H9 (cell line): Measurements from ENCODE around the gene LLGL2. TPM values are rescaled to one million over a fixed set of nuclear protein-coding genes. Genes with fewer than 3 reads are reported as not detected.
A peak's percentile ranks its signal among the peaks of the same experiment; 100 is the strongest.

Experiments
- DNase-seq: peaks from one replicate; pipeline ENCODE4 v3.0.0-alpha.2; 2017
- H2AFZ ChIP-seq: one replicate; pipeline ENCODE4 v1.6.1; 2013; ENCODE audit warnings: mild to moderate bottlenecking, low read length, control low read depth, moderate library complexity
- H2AK5ac ChIP-seq: 2 replicates; pipeline ENCODE4 v1.6.1; 2013; ENCODE audit warnings: low read length, control low read depth, mixed read lengths; ENCODE audit not compliant: insufficient read length
- H2BK120ac ChIP-seq: one replicate; pipeline ENCODE4 v1.6.1; 2013; ENCODE audit warnings: low read depth, mild to moderate bottlenecking, low read length, control low read depth, inconsistent platforms; ENCODE audit not compliant: poor library complexity, severe bottlenecking
- H2BK12ac ChIP-seq: 2 replicates; pipeline ENCODE4 v1.6.1; 2013; ENCODE audit warnings: low read length, control low read depth, mixed read lengths, low read depth; ENCODE audit not compliant: insufficient read length
- H2BK15ac ChIP-seq: 2 replicates; pipeline ENCODE4 v1.6.1; 2013; ENCODE audit warnings: low read depth, low read length, control low read depth
- H2BK20ac ChIP-seq: one replicate; pipeline ENCODE4 v1.6.1; 2013; ENCODE audit warnings: low read depth, mild to moderate bottlenecking, low read length, control low read depth, inconsistent platforms; ENCODE audit not compliant: poor library complexity, severe bottlenecking
- H2BK5ac ChIP-seq: 2 replicates; pipeline ENCODE4 v1.6.1; 2013; ENCODE audit warnings: low read length, control low read depth, mixed read lengths; ENCODE audit not compliant: insufficient read length
- H3K14ac ChIP-seq: 2 replicates; pipeline ENCODE4 v1.6.1; 2013; ENCODE audit warnings: low read length, control low read depth; ENCODE audit not compliant: insufficient read depth
- H3K18ac ChIP-seq: 2 replicates; pipeline ENCODE4 v1.6.1; 2013; ENCODE audit warnings: low read depth, mild to moderate bottlenecking, mixed read lengths, low read length, control low read depth; ENCODE audit not compliant: insufficient read length
- H3K23ac ChIP-seq: 2 replicates; pipeline ENCODE4 v1.6.1; 2013; ENCODE audit warnings: low read length, control low read depth, mixed read lengths, low read depth; ENCODE audit not compliant: insufficient read length
- H3K23me2 ChIP-seq: 2 replicates; pipeline ENCODE4 v1.6.1; 2013; ENCODE audit warnings: low read depth, mild to moderate bottlenecking, mixed read lengths, low read length, control low read depth; ENCODE audit not compliant: insufficient read length, poor library complexity, severe bottlenecking
- H3K27ac ChIP-seq: 2 replicates; pipeline ENCODE4 v1.5.1; 2013; ENCODE audit warnings: low read length, control low read depth, mixed read lengths, low read depth; ENCODE audit not compliant: insufficient read length
- H3K27me3 ChIP-seq: 2 replicates; pipeline ENCODE4 v1.6.1; 2013; ENCODE audit warnings: low read length, control low read depth, inconsistent platforms; ENCODE audit not compliant: insufficient read depth
- H3K4ac ChIP-seq: 2 replicates; pipeline ENCODE4 v1.6.1; 2013; ENCODE audit warnings: low read depth, mild to moderate bottlenecking, control low read depth, inconsistent platforms, low read length, moderate library complexity
- H3K4me1 ChIP-seq: 2 replicates; pipeline ENCODE4 v1.6.1; 2013; ENCODE audit warnings: low read length, control low read depth, inconsistent platforms; ENCODE audit not compliant: insufficient read depth
- H3K4me2 ChIP-seq: 2 replicates; pipeline ENCODE4 v1.6.1; 2013; ENCODE audit warnings: low read length, control low read depth, mixed read lengths; ENCODE audit not compliant: insufficient read length, insufficient read depth
- H3K56ac ChIP-seq: 2 replicates; pipeline ENCODE4 v1.6.1; 2013; ENCODE audit warnings: low read depth, mild to moderate bottlenecking, mixed read lengths, low read length, control low read depth; ENCODE audit not compliant: insufficient read length
- H3K79me1 ChIP-seq: 2 replicates; pipeline ENCODE4 v1.6.1; 2013; ENCODE audit warnings: low read depth, mild to moderate bottlenecking, moderate library complexity, low read length, control low read depth, inconsistent platforms; ENCODE audit not compliant: insufficient read depth, poor library complexity, severe bottlenecking
- H3K79me2 ChIP-seq: 2 replicates; pipeline ENCODE4 v1.6.1; 2013; ENCODE audit warnings: low read length, control low read depth, inconsistent platforms; ENCODE audit not compliant: insufficient read depth
- H3K9ac ChIP-seq: 2 replicates; pipeline ENCODE4 v1.6.1; 2013; ENCODE audit warnings: low read length, control low read depth, mixed read lengths; ENCODE audit not compliant: insufficient read length; ENCODE audit errors: extremely low read depth
- H3K9me3 ChIP-seq: one replicate; pipeline ENCODE4 v1.6.1; 2013; ENCODE audit warnings: low read depth, low read length, inconsistent platforms; ENCODE audit not compliant: control insufficient read depth
- H3T11ph ChIP-seq: one replicate; pipeline ENCODE4 v1.6.1; 2013; ENCODE audit warnings: mild to moderate bottlenecking, low read length, control low read depth, inconsistent platforms
- H4K20me1 ChIP-seq: one replicate; pipeline ENCODE4 v1.6.1; 2013; ENCODE audit not compliant: control insufficient read depth, insufficient read length, insufficient read depth
- H4K5ac ChIP-seq: 2 replicates; pipeline ENCODE4 v1.6.1; 2013; ENCODE audit warnings: low read depth, mild to moderate bottlenecking, mixed read lengths, low read length, control low read depth; ENCODE audit not compliant: insufficient read length
- H4K8ac ChIP-seq: replicated peaks from 2 replicates; pipeline ENCODE4 v1.6.1; 2013; ENCODE audit warnings: low read length, control low read depth, mixed read lengths, low read depth; ENCODE audit not compliant: insufficient read length
- H4K91ac ChIP-seq: 2 replicates; pipeline ENCODE4 v1.6.1; 2013; ENCODE audit warnings: low read depth, mild to moderate bottlenecking, moderate library complexity, mixed read lengths, low read length, control low read depth; ENCODE audit not compliant: insufficient read length
- H3K27ac Mint-ChIP-seq, 3 experiments: 2 replicates in 2 of 3; 3 replicates in 1 of 3; pipeline ENCODE4 v1.8.0; 2020 to 2021; ENCODE audit warnings: mixed read lengths in 3 of 3, mild to moderate bottlenecking in 1 of 3, moderate library complexity in 1 of 3
- H3K27me3 Mint-ChIP-seq: 2 replicates; pipeline ENCODE4 v1.8.0; 2021; ENCODE audit warnings: low read depth, mild to moderate bottlenecking, moderate library complexity, mixed read lengths
- H3K36me3 Mint-ChIP-seq, 3 experiments: 2 replicates in 2 of 3; 3 replicates in 1 of 3; pipeline ENCODE4 v1.8.0; 2020 to 2021; ENCODE audit warnings: low read depth in 3 of 3, mixed read lengths in 3 of 3; ENCODE audit not compliant: insufficient read depth in 1 of 3
- H3K4me1 Mint-ChIP-seq, 2 experiments: 2 replicates each; pipeline ENCODE4 v1.8.0; 2020; ENCODE audit warnings: mixed read lengths in 2 of 2
- H3K4me3 Mint-ChIP-seq, 2 experiments: 2 replicates in 1 of 2; 3 replicates in 1 of 2; pipeline ENCODE4 v1.8.0; 2020 to 2021; ENCODE audit warnings: mild to moderate bottlenecking in 2 of 2, mixed read lengths in 2 of 2, moderate library complexity in 1 of 2
- H3K9me3 Mint-ChIP-seq, 2 experiments: 2 replicates in 1 of 2; 3 replicates in 1 of 2; pipeline ENCODE4 v1.8.0; 2020; ENCODE audit warnings: mild to moderate bottlenecking in 2 of 2, mixed read lengths in 2 of 2, moderate library complexity in 1 of 2
- CTCF ChIP-seq: fragments of 200-600 bp; sonication (generic); conservative IDR thresholded peaks from 3 replicates; pipeline ENCODE4 v1.8.0; 2021; ENCODE audit warnings: antibody characterized with exemption, mild to moderate bottlenecking
- WGBS: extraction: QIAGEN DNeasy Blood & Tissue Kit; methylation state at CpG from one replicate; pipeline ENCODE4 v1.1.7; 2013; ENCODE audit warnings: missing lambda C conversion rate, low lambda C conversion rate, mixed read lengths; ENCODE audit not compliant: insufficient read length; ENCODE audit errors: extremely low coverage; 5-methylcytosine and 5-hydroxymethylcytosine counted together
- total RNA-seq: library from RNA; stranded (reverse); gene quantifications from 2 replicates; pipeline ENCODE4 v1.2.1, GENCODE V29; 2021

LLGL2 gene
- total RNA-seq, 1 experiment from 2014 or later, result 90.4 TPM

- H3K27me3 Mint-ChIP-seq, result no peaks in the 10 kb centered on the region
- Histone ChIP-seq H3K9ac (no peak overlapping the region), H3T11ph (no peak overlapping the region), H2BK20ac (no peak overlapping the region), H4K5ac (no peak overlapping the region), H4K20me1 (no peaks in the 10 kb centered on the region), H3K23me2 (no peaks in the 10 kb centered on the region), H2BK12ac (no peak overlapping the region), H3K9me3 (no peaks in the 10 kb centered on the region), H2BK5ac (no peak overlapping the region), H3K23ac (no peak overlapping the region), H3K14ac (no peak overlapping the region; the same call in 1 of the 2 replicates), H3K56ac (no peak overlapping the region), H3K27ac (no peak overlapping the region), H3K79me2 (no peaks in the 10 kb centered on the region), H3K18ac (no peak overlapping the region), H3K27me3 (no peaks in the 10 kb centered on the region), H3K4me1 (no peaks in the 10 kb centered on the region), H3K79me1 (no peaks in the 10 kb centered on the region), H2BK120ac (no peak overlapping the region), H3K4me2 (no peak overlapping the region), H2BK15ac (no peak overlapping the region), H2AFZ (no peak overlapping the region), H4K8ac (no peak overlapping the region), H3K4ac (no peak overlapping the region), H4K91ac (no peak overlapping the region), H2AK5ac (no peak overlapping the region)
- no peak for DNase-seq
- WGBS, result no CpG with 5 or more reads among the region's 24 CpGs
- H3K27ac Mint-ChIP-seq, result peak overlapping the region in 1 of 3 experiments; percentile 79; a peak in 1 of 7 replicates
- H3K4me1 Mint-ChIP-seq, result peaks cover 4 to 7% of the 10 kb centered on the region in 2 experiments
- H3K36me3 Mint-ChIP-seq, result peaks cover 0 to 14% (median 14%) of the 10 kb centered on the region in 3 experiments; a peak in 5 of 7 replicates
- TF ChIP-seq CTCF, result no peak
- H3K9me3 Mint-ChIP-seq, result no peaks in the 10 kb centered on the region
- no peak overlapping the region for H3K4me3 Mint-ChIP-seq
These were observed 36.6 kb upstream of the LLGL2 start for GRCh38 chr17:75488693-75489510.
